OCI-LY7 (cell line): ENCODE data around the gene NOS3. TPM values are rescaled to one million over a fixed set of nuclear protein-coding genes. Genes with fewer than 3 reads are reported as not detected.
"Not testable (repeated sequence)": the region's sequence is repeated elsewhere in the genome, so short reads cannot be mapped to it uniquely, and the experiment has no call there.

Source experiments
- BruUV-seq: library from RNA; stranded (reverse); fragments of 400-500 nt; replicated peaks from 2 replicates; lab custom pipeline; 2021; lab: Mats Ljungman, UMichigan
- CTCF ChIA-PET: fragments of 300-600 bp; sonication (Branson Sonifier 250); formaldehyde crosslinking; loops from one replicate; lab custom pipeline; 2022; ENCODE audit warnings: antibody characterized with exemption; ENCODE audit not compliant: unreplicated experiment; lab: Charles Lee
- POLR2A ChIA-PET: fragments of 300-600 bp; sonication (Branson Sonifier 250); formaldehyde crosslinking; loops from one replicate; lab custom pipeline; 2022; ENCODE audit warnings: antibody characterized with exemption; lab: Charles Lee
- DNase-seq: peaks from one replicate; pipeline ENCODE4 v3.0.0-alpha.2; 2015; ENCODE audit warnings: low spot score
- H2AFZ ChIP-seq: fragments of 200-600 bp; sonication (generic), shearing (Covaris generic); 2 replicates; pipeline ENCODE4 v1.6.1; 2014; ENCODE audit warnings: mild to moderate bottlenecking, antibody characterized with exemption, low read length, moderate library complexity
- H3K27ac ChIP-seq: fragments of 200-600 bp; sonication (generic); 2 replicates; pipeline ENCODE4 v1.5.1; 2014; ENCODE audit warnings: mixed run types, low read depth, mild to moderate bottlenecking, moderate library complexity, low read length, inconsistent platforms; ENCODE audit not compliant: poor library complexity, severe bottlenecking
- H3K36me3 ChIP-seq: fragments of 200-600 bp; sonication (generic); 2 replicates; pipeline ENCODE4 v1.6.1; 2014; ENCODE audit warnings: mild to moderate bottlenecking, antibody characterized with exemption, low read length, moderate library complexity, mixed read lengths; ENCODE audit not compliant: insufficient read depth
- H3K4me1 ChIP-seq: fragments of 200-600 bp; sonication (generic); 2 replicates; pipeline ENCODE4 v1.5.1; 2014; ENCODE audit warnings: mild to moderate bottlenecking, low read length; ENCODE audit not compliant: insufficient read depth, poor library complexity, severe bottlenecking
- H3K4me2 ChIP-seq: fragments of 200-600 bp; sonication (generic); 2 replicates; pipeline ENCODE4 v1.6.1; 2014; ENCODE audit warnings: mild to moderate bottlenecking, low read length
- H3K4me3 ChIP-seq: fragments of 200-600 bp; sonication (generic); 2 replicates; pipeline ENCODE4 v1.5.1; 2014; ENCODE audit warnings: mild to moderate bottlenecking, low read depth, low read length; ENCODE audit not compliant: poor library complexity, severe bottlenecking
- H3K79me2 ChIP-seq: fragments of 200-600 bp; sonication (generic); 2 replicates; pipeline ENCODE4 v1.6.1; 2016; ENCODE audit warnings: low read depth, mild to moderate bottlenecking, low read length, moderate library complexity, mixed read lengths; ENCODE audit not compliant: insufficient read depth
- H3K9me2 ChIP-seq: fragments of 200-600 bp; sonication (generic); 2 replicates; pipeline ENCODE4 v1.6.1; 2016; ENCODE audit warnings: mild to moderate bottlenecking, low read length, mixed read lengths; ENCODE audit not compliant: insufficient read depth
- H3K9me3 ChIP-seq: fragments of 200-600 bp; sonication (generic); 2 replicates; pipeline ENCODE4 v1.6.1; 2014; ENCODE audit warnings: mild to moderate bottlenecking, mixed run types, low read length, mixed read lengths
- H4K20me1 ChIP-seq: fragments of 200-600 bp; sonication (generic); 2 replicates; pipeline ENCODE4 v1.6.1; 2014; ENCODE audit warnings: mild to moderate bottlenecking, antibody characterized with exemption, low read length, moderate library complexity, mixed read lengths; ENCODE audit not compliant: insufficient read depth
- CTCF ChIP-seq: fragments of 200-600 bp; sonication (generic); conservative IDR thresholded peaks from 2 replicates; pipeline ENCODE4 v1.5.1; 2014; ENCODE audit warnings: mild to moderate bottlenecking, antibody characterized with exemption, low read length, moderate library complexity, mixed read lengths
- EZH2phosphoT487 ChIP-seq: fragments of 200-600 bp; sonication (generic); IDR thresholded peaks from 2 replicates; pipeline ENCODE4 v1.6.1; 2018; ENCODE audit warnings: low read depth, borderline replicate concordance, mild to moderate bottlenecking, mixed run types, antibody characterized with exemption, low read length, moderate library complexity, mixed read lengths
- intact Hi-C: fragments of 100-400 bp; cut with micrococcal nuclease; formaldehyde crosslinking; loops from one replicate; pipeline ENCODE4 v1.10.0; 2022; ENCODE audit not compliant: unreplicated experiment
- total RNA-seq, 2 experiments: library from RNA; depleted of rRNA in 1 of 2; stranded (reverse); fragments of >200 nt in 1 of 2; shearing (Covaris generic) in 1 of 2; gene quantifications; 2 replicates each; pipeline ENCODE4 v1.2.3, GENCODE V29; 2014 to 2022

The NOS3 gene
- total RNA-seq, 2 experiments from 2014 or later = 0.78 to 0.82 TPM

DNA sequence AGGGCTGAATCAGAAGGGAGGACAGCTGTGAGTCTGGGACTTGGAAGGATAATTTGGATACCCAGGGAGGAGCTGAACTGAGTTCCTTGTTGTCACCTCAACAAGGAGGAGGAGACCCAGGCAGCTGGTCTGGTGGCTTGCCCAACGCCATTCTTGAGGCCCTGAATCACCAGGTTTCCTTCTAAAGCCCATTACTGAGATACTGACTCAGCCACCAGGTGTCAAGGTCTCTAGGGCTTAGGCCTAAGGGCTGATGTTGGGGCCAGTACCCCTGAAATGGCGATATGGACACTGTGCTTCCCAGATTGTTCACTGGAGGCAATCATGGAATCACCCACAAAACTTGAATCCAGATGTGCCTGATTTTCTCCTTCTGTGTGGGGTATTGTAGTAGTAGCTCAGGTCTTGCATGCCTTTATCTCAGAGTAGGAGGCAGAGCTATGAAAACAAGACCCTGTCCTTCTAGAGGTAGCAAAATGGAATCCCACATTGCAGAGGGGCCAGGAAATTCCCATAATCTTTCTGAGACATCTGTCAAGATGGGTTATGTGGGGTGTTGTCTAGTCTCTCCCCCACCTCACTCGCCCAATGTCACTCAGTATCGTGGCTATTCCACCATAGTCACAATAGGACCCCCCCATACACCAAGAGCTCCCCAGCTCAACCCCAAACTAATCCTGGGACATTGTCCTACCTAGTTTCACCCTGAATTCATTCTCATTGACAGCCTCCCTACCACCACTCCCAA is 35.3 kb downstream of the NOS3 start:
- Histone ChIP-seq H3K79me2 (peaks cover 14% of the 10 kb centered on the region; the same call in 1 of the 2 replicates), H3K4me2 (no peak overlapping the region), H2AFZ (no peak overlapping the region), H3K4me3 (no peak overlapping the region), H3K4me1 (peaks cover 23% of the 10 kb centered on the region), H3K27ac (no peak overlapping the region), H3K9me3 (no peaks in the 10 kb centered on the region), H4K20me1 (0 out of 2 replicates have a peak, but pooled peaks cover 3% of the 10 kb centered on the region), H3K36me3 (no peaks in the 10 kb centered on the region), H3K9me2 (no peaks in the 10 kb centered on the region)
- intact Hi-C loops = no loop called here
- no peak for DNase-seq
- BruUV-seq = no TSS peak
- TF ChIP-seq EZH2phosphoT487 (no peak), CTCF (no peak)
- POLR2A ChIA-PET = interaction anchor here (0.5 to 0.7 kb wide), 2 partner anchors 16 to 32 kb away, joined by 3 read pairs; no protein-coding TSS in a partner anchor
- CTCF ChIA-PET = interaction anchor here (0.8 to 1.1 kb wide), 2 partner anchors 10 to 15 kb away, joined by 3 to 7 read pairs; no protein-coding TSS in a partner anchor

- BruUV-seq, H3K27ac ChIP-seq, DNase-seq, H3K36me3 ChIP-seq, H3K9me3 ChIP-seq, POLR2A ChIA-PET, H4K20me1 ChIP-seq, H3K9me2 ChIP-seq, intact Hi-C loops: not testable (repeated sequence)
- H3K4me2 ChIP-seq = peak overlapping the region; percentile 82
- H2AFZ ChIP-seq = peak overlapping the region; percentile 80; the same call in 1 of the 2 replicates
- peak overlapping the region; percentile 80 for H3K4me3 ChIP-seq
- peaks cover 23% of the 10 kb centered on the region for H3K4me1 ChIP-seq
- peaks cover 14% of the 10 kb centered on the region; the same call in 1 of the 2 replicates for H3K79me2 ChIP-seq
- CTCF ChIA-PET = interaction anchor here (0.8 kb wide), 1 partner anchor 11 kb away, joined by 7 read pairs; no protein-coding TSS in a partner anchor
These were observed 36.2 kb downstream of the NOS3 start for GRCh38 chr7:151026771-151027727.

DNA sequence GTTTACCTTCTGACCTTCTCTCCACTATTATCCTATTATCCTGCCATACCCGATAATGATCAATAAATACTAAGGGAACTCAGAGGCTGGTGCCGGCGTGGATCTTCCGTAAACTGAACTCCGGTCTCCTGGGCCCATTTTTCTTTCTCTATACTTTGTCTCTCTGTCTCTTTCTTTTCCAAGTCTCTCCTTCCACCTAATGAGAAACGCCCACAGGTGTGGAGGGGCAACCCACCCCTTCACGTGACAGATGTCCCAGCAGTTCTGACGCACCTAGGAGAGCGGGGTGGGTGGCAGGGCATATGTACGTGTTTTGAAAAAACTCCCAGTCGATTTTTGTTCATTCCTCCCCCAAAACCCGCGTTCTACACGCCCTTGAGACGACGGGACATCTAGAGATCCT is 36.9 kb downstream of the NOS3 start:
- DNase-seq, H3K36me3 ChIP-seq, BruUV-seq, H3K9me2 ChIP-seq, H4K20me1 ChIP-seq, H3K27ac ChIP-seq, H3K9me3 ChIP-seq: not testable (repeated sequence)
- H3K4me1 ChIP-seq = peaks cover 23% of the 10 kb centered on the region
- peaks cover 14% of the 10 kb centered on the region; the same call in 1 of the 2 replicates for H3K79me2 ChIP-seq
- ChIA-PET CTCF (interaction anchor here (0.7 kb wide), 1 partner anchor 594 kb away, joined by 3 read pairs; no protein-coding TSS in a partner anchor), POLR2A (interaction anchor here (0.7 to 1.3 kb wide), 6 partner anchors 8 to 134 kb away, joined by 3 to 6 read pairs (median 3); no protein-coding TSS in a partner anchor)
- H3K4me3 ChIP-seq = peak overlapping the region; percentile 80
- intact Hi-C loops = loop anchor here (1.0 to 2.0 kb wide), 3 partner anchors 31 to 53 kb away; partner anchors contain the start of gene FASTK
- H2AFZ ChIP-seq = peak overlapping the region; percentile 80
- peak overlapping the region; percentile 82 for H3K4me2 ChIP-seq
